Thymus (tissue), 11 donors: Measurements from ENCODE around the gene TADA1. TPM values are rescaled to one million over a fixed set of nuclear protein-coding genes. Genes with fewer than 3 reads are reported as not detected.
A peak's percentile ranks its signal among the peaks of the same experiment; 100 is the strongest.
"Not testable (repeated sequence)": the region's sequence is repeated elsewhere in the genome, so short reads cannot be mapped to it uniquely, and the experiment has no call there.

Experiments
- DNase-seq, 9 donors: peaks; one replicate each; pipeline ENCODE4 v3.0.0-alpha.2; 2013; ENCODE audit warnings: low spot score in 9 of 9, low read depth in 6 of 9, missing footprints in 1 of 9
- H3K27ac ChIP-seq, 2 donors: one replicate each; pipeline ENCODE4 v1.5.1; 2013; ENCODE audit warnings: control low read depth in 1 of 2, low read depth in 1 of 2, low read length in 1 of 2, mild to moderate bottlenecking in 1 of 2, moderate library complexity in 1 of 2
- H3K27me3 ChIP-seq, 2 donors: one replicate each; pipeline ENCODE4 v1.5.1; 2013; ENCODE audit warnings: low read length in 1 of 2; ENCODE audit not compliant: control insufficient read depth in 2 of 2, insufficient read depth in 1 of 2
- H3K36me3 ChIP-seq, 2 donors: one replicate each; pipeline ENCODE4 v1.5.1; 2013; ENCODE audit warnings: low read length in 1 of 2, mild to moderate bottlenecking in 1 of 2, moderate library complexity in 1 of 2; ENCODE audit not compliant: control insufficient read depth in 2 of 2, insufficient read depth in 2 of 2
- H3K4me1 ChIP-seq, 2 donors: one replicate each; pipeline ENCODE4 v1.5.1; 2013; ENCODE audit warnings: low read length in 2 of 2; ENCODE audit not compliant: control insufficient read depth in 2 of 2, insufficient read depth in 2 of 2
- H3K4me3 ChIP-seq, 2 donors: one replicate each; pipeline ENCODE4 v1.5.1; 2013; ENCODE audit warnings: low read length in 2 of 2, control low read depth in 1 of 2, mild to moderate bottlenecking in 1 of 2
- H3K9me3 ChIP-seq, 2 donors: one replicate each; pipeline ENCODE4 v1.5.1; 2013; ENCODE audit warnings: low read length in 1 of 2, mild to moderate bottlenecking in 1 of 2; ENCODE audit not compliant: control insufficient read depth in 2 of 2, insufficient read depth in 1 of 2
- WGBS: extraction: QIAGEN DNeasy Blood & Tissue Kit; methylation state at CpG from one replicate; pipeline ENCODE4 v1.1.7; 2013; 5-methylcytosine and 5-hydroxymethylcytosine counted together
- polyA plus RNA-seq: library from polyadenylated mRNA; stranded (reverse); fragments of 200-250 nt; gene quantifications from one replicate; pipeline ENCODE4 v1.2.3, GENCODE V29; 2013
- total RNA-seq: library from RNA; stranded (reverse); fragments of 120-200 nt; gene quantifications from one replicate; pipeline ENCODE4 v1.2.4, GENCODE V29; 2013
- donor health status: healthy.

TADA1 gene
- total and polyA plus RNA-seq, 2 donors = 16.5 to 17.3 TPM

GRCh38 chr1:166840309-166841274 lies 35.5 kb downstream of the TADA1 start:
- H3K27ac ChIP-seq = peak overlapping the region in 1 of 2 donors; percentile 23
- peaks cover 30 to 41% of the 10 kb centered on the region in 2 donors for H3K36me3 ChIP-seq
- H3K4me3 ChIP-seq = peak overlapping the region; percentile 48 to 67
- 76% methylated on average over 16 of the region's 16 CpGs for WGBS
- H3K4me1 ChIP-seq = peaks cover 10 to 20% of the 10 kb centered on the region in 2 donors
- no peaks in the 10 kb centered on the region for H3K27me3 ChIP-seq
- peak in 2 of 9 donors; percentile 6 to 15 for DNase-seq
- no peaks in the 10 kb centered on the region for H3K9me3 ChIP-seq

DNA sequence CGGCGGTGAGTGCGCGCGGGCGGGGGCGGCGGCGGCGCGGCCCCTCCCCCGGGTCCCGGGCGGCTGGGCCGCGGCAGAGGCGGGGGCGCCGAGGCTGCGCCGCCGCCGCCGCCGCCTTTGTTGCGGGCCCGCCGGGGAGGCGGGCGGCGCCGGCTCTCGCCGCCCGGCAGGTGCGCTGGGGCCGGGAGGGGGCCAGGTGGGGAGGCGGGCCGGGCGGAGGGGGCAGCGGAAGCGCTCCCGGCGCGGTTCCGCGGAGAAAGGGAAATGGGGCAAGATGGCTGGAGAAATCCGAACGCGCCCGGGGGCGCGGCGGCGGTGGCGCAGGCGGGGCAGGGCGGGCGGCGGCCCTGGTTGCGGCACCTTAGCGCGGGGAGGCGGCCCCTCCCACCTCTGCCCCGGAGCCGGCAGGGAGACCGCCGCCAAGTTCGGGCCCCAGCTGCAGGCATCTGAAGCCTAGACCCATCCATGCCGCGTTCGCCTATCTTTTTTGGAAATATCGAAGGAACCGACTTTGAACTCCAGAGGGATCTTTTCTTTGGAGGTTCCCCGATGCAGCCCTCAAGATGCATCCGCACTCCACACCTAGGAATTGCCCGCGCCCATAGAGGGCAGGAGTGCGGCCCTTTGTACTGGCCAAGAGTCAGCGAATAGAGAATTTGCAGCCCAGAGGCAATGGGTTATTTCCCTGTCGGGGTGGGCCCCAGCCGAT lies 36.3 kb downstream of the TADA1 start:
- peaks cover 10 to 20% of the 10 kb centered on the region in 2 donors for H3K4me1 ChIP-seq
- H3K27ac ChIP-seq = peak overlapping the region in 1 of 2 donors; percentile 72
- H3K27me3 ChIP-seq = no peaks in the 10 kb centered on the region
- DNase-seq = peak in 6 of 9 donors; percentile 22 to 68 (median 42)
- WGBS = 1% methylated on average over 82 of the region's 82 CpGs
- H3K36me3 ChIP-seq = peaks cover 22 to 37% of the 10 kb centered on the region in 2 donors
- peak overlapping the region; percentile 64 to 67 for H3K4me3 ChIP-seq
- H3K9me3 ChIP-seq = no peaks in the 10 kb centered on the region

DNA sequence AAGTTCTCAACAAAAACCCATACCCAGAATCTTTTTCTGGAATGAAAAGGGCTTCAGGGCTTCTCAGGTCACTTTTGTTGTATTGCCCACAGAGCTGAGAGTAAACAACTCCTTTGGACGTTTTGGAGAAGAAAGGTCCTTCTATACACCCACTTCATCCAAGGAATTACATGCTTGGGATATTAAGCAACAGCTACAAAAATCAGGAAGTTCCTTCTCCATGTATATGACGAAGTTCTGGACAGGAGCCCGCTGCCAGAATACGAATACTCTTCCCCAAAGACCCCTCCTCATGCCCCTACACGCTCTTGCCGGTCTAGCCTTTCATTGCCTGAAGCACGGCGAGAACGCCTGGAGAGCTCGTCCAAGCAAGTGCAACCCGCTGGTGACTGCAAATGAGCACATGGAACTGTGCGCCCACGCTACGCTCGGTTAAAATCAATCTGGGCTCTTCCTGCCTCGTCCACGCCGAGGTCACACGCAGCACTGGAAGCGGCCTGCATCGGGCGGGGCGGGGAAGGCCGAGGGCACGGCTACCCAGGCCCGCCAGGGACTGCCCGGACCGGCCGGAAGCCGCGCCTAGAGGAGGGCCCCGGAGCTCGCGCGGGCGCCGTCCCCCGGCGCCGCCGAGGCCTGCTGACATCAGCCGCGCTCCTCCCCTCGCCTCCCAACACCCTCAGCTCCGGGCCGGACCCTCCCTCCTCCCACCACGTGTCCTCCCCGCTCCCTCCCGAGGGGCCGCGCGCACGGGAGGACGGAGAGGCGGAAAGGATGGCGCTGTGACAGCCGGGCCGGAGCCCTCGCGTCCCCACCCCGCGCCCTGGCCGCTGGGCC lies 37.1 kb downstream of the TADA1 start, which contains the start of gene POGK:
Gene POGK (plus strand): TSS at position 710 of the 834 bp plus-strand sequence. CDS start 1,482 bp downstream, outside the sequence.
- Histone ChIP-seq H3K27me3 (no peaks in the 10 kb centered on the region), H3K27ac (peak within 1 kb of the TSS; percentile 69 to 72), H3K9me3 (no peaks in the 10 kb centered on the region), H3K4me1 (peaks cover 7 to 20% of the 10 kb centered on the region in 2 donors), H3K36me3 (peaks cover 19 to 30% of the 10 kb centered on the region in 2 donors), H3K4me3 (peak within 1 kb of the TSS; percentile 64 to 67)
- peak; percentile 44 to 88 (median 67) for DNase-seq
- under 1% methylated on average over 63 of the region's 63 CpGs for WGBS

- peak in 1 of 9 donors; percentile 13 for DNase-seq
- H3K27me3 ChIP-seq = no peaks in the 10 kb centered on the region
- H3K27ac ChIP-seq = no peak overlapping the region
- H3K9me3 ChIP-seq = no peaks in the 10 kb centered on the region
- no peak overlapping the region for H3K4me3 ChIP-seq
- WGBS = 98% methylated on average over 4 of the region's 4 CpGs
- peaks cover 6 to 9% of the 10 kb centered on the region in 2 donors for H3K36me3 ChIP-seq
- peaks cover 7 to 20% of the 10 kb centered on the region in 2 donors for H3K4me1 ChIP-seq
Measured at GRCh38 chr1:166836733-166837132, 39.3 kb downstream of the TADA1 start.

DNA sequence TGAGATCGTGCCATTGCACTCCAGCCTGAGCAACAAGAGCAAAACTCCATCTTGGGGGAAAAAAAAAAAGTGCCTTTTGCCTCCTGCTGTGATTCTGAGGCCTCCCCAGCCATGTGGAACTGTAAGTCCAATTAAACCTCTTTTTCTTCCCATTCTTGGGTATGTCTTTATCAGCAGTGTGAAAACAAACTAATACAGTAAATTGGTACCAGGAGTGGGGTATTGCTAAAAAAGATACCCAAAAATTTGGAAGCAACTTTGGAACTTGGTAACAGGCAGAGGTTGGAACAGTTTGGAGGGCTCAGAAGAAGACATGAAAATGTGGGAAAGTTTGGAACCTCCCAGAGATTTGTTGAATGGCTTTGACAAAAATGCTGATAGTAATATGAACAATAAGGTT lies 46.3 kb downstream of the TADA1 start:
- H3K36me3 ChIP-seq, H3K27ac ChIP-seq, H3K27me3 ChIP-seq, H3K9me3 ChIP-seq, H3K4me1 ChIP-seq, H3K4me3 ChIP-seq, DNase-seq: not testable (repeated sequence)
- WGBS = 81% methylated on average over 1 of the region's 1 CpG

DNA sequence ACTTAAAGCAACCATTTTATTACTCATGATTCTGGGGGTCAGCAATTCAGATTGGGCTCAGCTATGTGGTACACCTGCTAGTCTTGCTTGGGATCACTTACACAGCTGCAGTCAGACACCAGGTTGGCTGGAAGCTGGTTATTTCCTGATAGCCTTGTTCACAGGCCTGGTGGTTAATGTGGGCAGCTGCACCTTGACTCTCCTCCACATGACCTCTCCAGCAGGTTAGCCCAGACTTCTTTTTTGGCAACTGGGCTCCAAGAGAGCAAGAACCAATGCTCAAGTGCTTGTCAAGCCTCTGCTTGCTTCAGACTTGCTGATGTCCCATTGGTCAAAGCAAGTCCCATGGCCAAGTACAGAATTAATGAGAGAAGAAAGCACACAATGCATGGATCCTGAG lies 48.6 kb downstream of the TADA1 start:
- no peaks in the 10 kb centered on the region for H3K4me1 ChIP-seq
- no peak for DNase-seq
- H3K27ac ChIP-seq = no peak overlapping the region
- no peaks in the 10 kb centered on the region for H3K36me3 ChIP-seq
- H3K4me3 ChIP-seq = no peak overlapping the region
- peaks cover 0 to 4% of the 10 kb centered on the region in 2 donors for H3K9me3 ChIP-seq
- H3K27me3 ChIP-seq = no peaks in the 10 kb centered on the region

DNA sequence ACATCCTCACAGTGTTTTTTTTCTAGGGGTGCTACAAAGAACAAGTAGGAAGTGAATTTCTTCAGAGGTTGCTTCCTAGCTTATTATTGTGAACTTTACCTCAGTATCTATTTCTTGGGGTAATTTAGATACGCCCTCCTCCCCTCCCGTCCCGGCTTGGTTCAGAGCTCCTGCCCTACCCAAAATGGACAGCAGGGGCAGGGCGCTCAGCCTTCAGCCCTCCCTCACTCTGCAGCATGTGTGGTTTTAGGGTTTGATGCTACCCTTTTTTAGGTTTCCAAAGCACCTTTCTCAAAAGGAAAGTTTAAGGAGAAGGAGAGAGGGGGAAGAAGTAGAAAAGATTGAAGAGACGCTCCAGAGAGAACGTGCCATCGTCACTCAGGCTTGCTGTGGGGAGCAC lies 53.7 kb downstream of the TADA1 start:
- Histone ChIP-seq H3K9me3 (no peaks in the 10 kb centered on the region), H3K36me3 (no peaks in the 10 kb centered on the region), H3K4me1 (no peaks in the 10 kb centered on the region), H3K27ac (no peak overlapping the region), H3K27me3 (no peaks in the 10 kb centered on the region), H3K4me3 (no peak overlapping the region)
- whole genome bisulfite sequencing = 88% methylated on average over 7 of the region's 7 CpGs
- DNase-seq = no peak

GRCh38 chr1:166819974-166820373 lies 56.1 kb downstream of the TADA1 start:
- H3K27me3 ChIP-seq = no peaks in the 10 kb centered on the region
- 98% methylated on average over 2 of the region's 2 CpGs for WGBS
- no peak for DNase-seq

More at GRCh38 chr1:166819974-166820373, 56.1 kb downstream of the TADA1 start:
- Histone ChIP-seq H3K36me3 (no peaks in the 10 kb centered on the region), H3K4me3 (no peak overlapping the region), H3K4me1 (no peaks in the 10 kb centered on the region), H3K27ac (no peak overlapping the region), H3K9me3 (no peaks in the 10 kb centered on the region)
